ENCODE results near the gene CUL5. TPM values are rescaled to one million over a fixed set of nuclear protein-coding genes. Genes with fewer than 3 reads are reported as not detected.
"Not testable (repeated sequence)": the region's sequence is repeated elsewhere in the genome, so short reads cannot be mapped to it uniquely, and the experiment has no call there.

CUL5 gene
- total and polyA plus RNA-seq, 2 donors from 2014 or later = 9.4 to 38.9 TPM

- intact Hi-C loops (cut with DNase I) = no loop called here
- no peak overlapping the region for H3K9ac ChIP-seq (ENCODE audit: low read length in 3 of 3)
These were observed 16.8 kb downstream of the CUL5 start for GRCh38 chr11:108025387-108026080.

DNA sequence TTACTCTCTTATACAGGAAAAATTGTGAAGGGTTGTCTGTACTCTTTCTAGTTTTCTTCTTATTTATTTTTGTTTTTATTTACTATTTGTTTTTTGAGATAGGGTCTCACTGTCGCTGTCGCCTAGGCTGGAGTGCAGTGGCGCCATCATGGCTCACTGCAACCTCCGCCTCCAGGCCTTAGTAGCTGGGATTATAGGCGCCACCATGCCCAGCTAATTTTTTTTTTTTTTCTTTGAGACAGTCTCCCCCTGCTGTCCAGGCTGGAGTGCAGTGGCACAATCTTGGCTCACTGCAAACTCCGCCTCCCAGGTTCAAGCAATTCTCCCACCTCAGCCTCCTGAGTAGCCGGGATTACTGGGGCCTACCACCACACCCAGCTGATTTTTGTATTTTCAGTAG lies 18.4 kb downstream of the CUL5 start:
- Histone ChIP-seq H3K9me3 (ENCODE audit: control insufficient read depth in 2 of 3, insufficient read depth in 1 of 3, low read length in 3 of 3) (no peaks in the 10 kb centered on the region), H3K9ac (ENCODE audit: low read length in 3 of 3) (no peak overlapping the region), H3K27ac (ENCODE audit: low read depth in 2 of 2, low read length in 2 of 2) (no peak overlapping the region), H3K27me3 (ENCODE audit: control insufficient read depth, insufficient read depth, low read length) (no peaks in the 10 kb centered on the region), H3K4me1 (ENCODE audit: control insufficient read depth in 2 of 3, insufficient read depth in 2 of 3, low read depth in 1 of 3, low read length in 3 of 3) (peaks cover 0 to 6% (median 5%) of the 10 kb centered on the region in 3 donors), H3K4me3 (ENCODE audit: low read length in 3 of 3) (no peak overlapping the region), H3K36me3 (ENCODE audit: control insufficient read depth in 2 of 3, insufficient read depth in 3 of 3, low read length in 3 of 3) (peaks cover 0 to 2% (median 0%) of the 10 kb centered on the region in 3 donors)
- DNase-seq (no peak), FAIRE-seq (no peak)
- TF ChIP-seq, protein P1, sequence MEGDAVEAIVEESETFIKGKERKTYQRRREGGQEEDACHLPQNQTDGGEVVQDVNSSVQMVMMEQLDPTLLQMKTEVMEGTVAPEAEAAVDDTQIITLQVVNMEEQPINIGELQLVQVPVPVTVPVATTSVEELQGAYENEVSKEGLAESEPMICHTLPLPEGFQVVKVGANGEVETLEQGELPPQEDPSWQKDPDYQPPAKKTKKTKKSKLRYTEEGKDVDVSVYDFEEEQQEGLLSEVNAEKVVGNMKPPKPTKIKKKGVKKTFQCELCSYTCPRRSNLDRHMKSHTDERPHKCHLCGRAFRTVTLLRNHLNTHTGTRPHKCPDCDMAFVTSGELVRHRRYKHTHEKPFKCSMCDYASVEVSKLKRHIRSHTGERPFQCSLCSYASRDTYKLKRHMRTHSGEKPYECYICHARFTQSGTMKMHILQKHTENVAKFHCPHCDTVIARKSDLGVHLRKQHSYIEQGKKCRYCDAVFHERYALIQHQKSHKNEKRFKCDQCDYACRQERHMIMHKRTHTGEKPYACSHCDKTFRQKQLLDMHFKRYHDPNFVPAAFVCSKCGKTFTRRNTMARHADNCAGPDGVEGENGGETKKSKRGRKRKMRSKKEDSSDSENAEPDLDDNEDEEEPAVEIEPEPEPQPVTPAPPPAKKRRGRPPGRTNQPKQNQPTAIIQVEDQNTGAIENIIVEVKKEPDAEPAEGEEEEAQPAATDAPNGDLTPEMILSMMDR (IDR thresholded peaks at IDR 0.05; ENCODE audit: borderline replicate concordance, extremely low read depth, insufficient read depth) = no peak
- intact Hi-C loops (cut with DNase I) = no loop called here

More at GRCh38 chr11:108025387-108026080, 16.8 kb downstream of the CUL5 start:
- peaks cover 0 to 6% (median 5%) of the 10 kb centered on the region in 3 donors for H3K4me1 ChIP-seq (ENCODE audit: control insufficient read depth in 2 of 3, insufficient read depth in 2 of 3, low read depth in 1 of 3, low read length in 3 of 3)
- FAIRE-seq (no peak), DNase-seq (no peak)
- TF ChIP-seq, protein P1 (IDR thresholded peaks at IDR 0.05; ENCODE audit: borderline replicate concordance, extremely low read depth, insufficient read depth) = no peak
- H3K9me3 ChIP-seq (ENCODE audit: control insufficient read depth in 2 of 3, insufficient read depth in 1 of 3, low read length in 3 of 3) = no peaks in the 10 kb centered on the region
- H3K4me3 ChIP-seq (ENCODE audit: low read length in 3 of 3) = no peak overlapping the region
- H3K27me3 ChIP-seq (ENCODE audit: control insufficient read depth, insufficient read depth, low read length) = no peaks in the 10 kb centered on the region
- peaks cover 0 to 2% (median 0%) of the 10 kb centered on the region in 3 donors for H3K36me3 ChIP-seq (ENCODE audit: control insufficient read depth in 2 of 3, insufficient read depth in 3 of 3, low read length in 3 of 3)
- H3K27ac ChIP-seq (ENCODE audit: low read depth in 2 of 2, low read length in 2 of 2) = peak overlapping the region in 1 of 2 donors; percentile 7

DNA sequence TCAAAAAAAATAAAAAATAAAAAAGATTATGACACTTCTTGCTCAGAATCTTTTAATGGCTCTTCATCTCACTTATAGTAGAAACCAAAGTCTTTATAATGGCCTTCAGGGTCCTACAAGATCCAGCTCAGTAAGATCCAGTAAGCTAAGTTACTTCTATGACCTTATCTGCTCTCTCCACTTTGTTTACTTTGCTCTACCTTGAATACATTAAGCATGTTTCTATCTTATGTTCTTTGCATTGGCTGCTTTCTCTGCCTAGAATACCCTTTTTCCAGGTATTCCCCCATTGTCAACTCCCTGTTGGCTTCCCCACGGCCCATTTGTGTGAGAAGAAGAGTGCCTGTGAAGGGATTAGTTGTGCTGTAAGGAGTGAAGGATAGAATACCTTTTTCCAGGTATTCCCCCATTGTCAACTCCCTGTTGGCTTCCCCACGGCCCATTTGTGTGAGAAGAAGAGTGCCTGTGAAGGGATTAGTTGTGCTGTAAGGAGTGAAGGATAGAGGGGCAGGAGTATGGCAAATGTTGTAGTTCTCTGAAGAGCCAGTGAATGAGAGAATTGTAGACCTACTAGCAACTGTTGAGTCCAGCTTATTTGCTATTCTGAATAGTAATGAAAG lies 20.2 kb downstream of the CUL5 start:
- H3K9me3 ChIP-seq (ENCODE audit: control insufficient read depth in 2 of 3, insufficient read depth in 1 of 3, low read length in 3 of 3); intact Hi-C loops (cut with DNase I); H3K9ac ChIP-seq (ENCODE audit: low read length in 3 of 3); H3K4me1 ChIP-seq (ENCODE audit: control insufficient read depth in 2 of 3, insufficient read depth in 2 of 3, low read depth in 1 of 3, low read length in 3 of 3); H3K4me3 ChIP-seq (ENCODE audit: low read length in 3 of 3); H3K27ac ChIP-seq (ENCODE audit: low read depth in 2 of 2, low read length in 2 of 2); DNase-seq; FAIRE-seq; H3K36me3 ChIP-seq (ENCODE audit: control insufficient read depth in 2 of 3, insufficient read depth in 3 of 3, low read length in 3 of 3); H3K27me3 ChIP-seq (ENCODE audit: control insufficient read depth, insufficient read depth, low read length): not testable (repeated sequence)

DNA sequence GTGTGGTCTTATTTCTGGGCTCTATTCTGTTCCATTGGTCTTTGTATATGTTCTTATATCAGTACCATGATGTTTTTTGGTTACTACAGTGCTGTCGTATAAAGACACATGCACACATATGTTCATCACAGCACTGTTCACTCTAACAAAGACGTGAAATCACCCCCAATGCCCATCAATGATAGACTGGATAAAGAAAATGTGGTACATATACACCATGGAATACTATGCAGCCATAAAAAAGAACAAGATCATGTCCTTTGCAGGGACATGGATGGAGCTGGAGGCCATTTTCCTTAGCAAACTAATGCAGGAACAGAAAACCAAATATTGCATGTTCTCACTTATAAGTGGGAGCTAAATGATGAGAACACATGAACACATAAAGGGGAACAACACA lies 22.9 kb downstream of the CUL5 start:
- H3K4me1 ChIP-seq (ENCODE audit: control insufficient read depth in 2 of 3, insufficient read depth in 2 of 3, low read depth in 1 of 3, low read length in 3 of 3); FAIRE-seq; H3K36me3 ChIP-seq (ENCODE audit: control insufficient read depth in 2 of 3, insufficient read depth in 3 of 3, low read length in 3 of 3); H3K9me3 ChIP-seq (ENCODE audit: control insufficient read depth in 2 of 3, insufficient read depth in 1 of 3, low read length in 3 of 3); H3K4me3 ChIP-seq (ENCODE audit: low read length in 3 of 3); DNase-seq; H3K27ac ChIP-seq (ENCODE audit: low read depth in 2 of 2, low read length in 2 of 2); H3K9ac ChIP-seq (ENCODE audit: low read length in 3 of 3); intact Hi-C loops (cut with DNase I); H3K27me3 ChIP-seq (ENCODE audit: control insufficient read depth, insufficient read depth, low read length): not testable (repeated sequence)

Measured in kidney (tissue), 14 donors.